Gastroesophageal sphincter (tissue), 4 donors: Measurements from ENCODE around the gene IL3RA. TPM values are rescaled to one million over a fixed set of nuclear protein-coding genes. Genes with fewer than 3 reads are reported as not detected.

Experiments
- ATAC-seq: fragments of 150-250 bp; one replicate; pipeline ENCODE4 v1.9.1; 2016; ENCODE audit warnings: mild to moderate bottlenecking, moderate library complexity
- H3K27ac ChIP-seq, 4 donors: fragments of 200-600 bp; sonication (generic) in 3 of 4; 1 replicate in 3 of 4; 2 replicates in 1 of 4; pipeline ENCODE4 v1.5.1; 2016 to 2019
- H3K27me3 ChIP-seq: fragments of 200-600 bp; sonication (generic); one replicate; pipeline ENCODE4 v1.5.1; 2019
- H3K36me3 ChIP-seq, 2 donors: fragments of 200-600 bp; sonication (generic); one replicate each; pipeline ENCODE4 v1.5.1; 2019; ENCODE audit warnings: control low read depth in 1 of 2
- H3K4me1 ChIP-seq, 3 donors: fragments of 200-600 bp; sonication (generic); 1 replicate in 2 of 3; 2 replicates in 1 of 3; pipeline ENCODE4 v1.5.1; 2016 to 2019; ENCODE audit warnings: control low read depth in 2 of 3
- H3K4me3 ChIP-seq, 2 donors: fragments of 200-600 bp; sonication (generic); one replicate each; pipeline ENCODE4 v1.5.1; 2019; ENCODE audit warnings: mild to moderate bottlenecking in 1 of 2, moderate library complexity in 1 of 2
- H3K9me3 ChIP-seq, 3 donors: fragments of 200-600 bp; sonication (generic); one replicate each; pipeline ENCODE4 v1.5.1; 2017 to 2019; ENCODE audit warnings: control low read depth in 2 of 3
- CTCF ChIP-seq, 4 experiments: fragments of 200-600 bp in 2 of 4; fragments of 450-650 bp in 2 of 4; sonication (generic) in 1 of 4; IDR thresholded peaks; one replicate each; pipeline ENCODE4 v1.5.1; 2017 to 2019; ENCODE audit warnings: antibody characterized with exemption in 4 of 4, mild to moderate bottlenecking in 2 of 4, moderate library complexity in 2 of 4
- EP300 ChIP-seq: sonication (generic); formaldehyde crosslinking; IDR thresholded peaks from one replicate; pipeline ENCODE4 v1.6.1; 2017; ENCODE audit warnings: antibody characterized with exemption, mild to moderate bottlenecking
- POLR2A ChIP-seq, 2 donors: fragments of 450-650 bp; IDR thresholded peaks; one replicate each; pipeline ENCODE4 v1.6.1; 2017; ENCODE audit warnings: antibody characterized with exemption in 2 of 2, mild to moderate bottlenecking in 2 of 2, moderate library complexity in 1 of 2
- POLR2AphosphoS5 ChIP-seq: sonication (generic); formaldehyde crosslinking; IDR thresholded peaks from one replicate; pipeline ENCODE4 v1.6.1; 2017; ENCODE audit warnings: antibody characterized with exemption
- WGBS, 2 donors: methylation state at CpG; one replicate each; pipeline ENCODE4 v1.1.5; 2018; ENCODE audit warnings: low coverage in 1 of 2; 5-methylcytosine and 5-hydroxymethylcytosine counted together
- total RNA-seq, 4 donors: library from RNA; depleted of rRNA; stranded (reverse); fragments of >200 nt; gene quantifications; one replicate each; pipeline ENCODE4 v1.1.0, GENCODE V29; 2016

The IL3RA gene
- total RNA-seq, 4 donors from 2014 or later = 3.6 to 10.2 (median 6.7) TPM

GRCh38 chrX:1411326-1411725, 74.7 kb downstream of the IL3RA start:
- TF ChIP-seq POLR2AphosphoS5 = no peak
- Histone ChIP-seq H3K9me3 (no peaks in the 10 kb centered on the region), H3K36me3 (peaks cover 0 to 68% of the 10 kb centered on the region in 2 donors), H3K4me1 (no peaks in the 10 kb centered on the region), H3K27me3 (no peaks in the 10 kb centered on the region), H3K4me3 (no peak overlapping the region), H3K27ac (no peak overlapping the region)
- no peak for ATAC-seq
- WGBS, 2 donors = 67 to 85% methylated on average over 3 to 5 of the region's 12 CpGs

GRCh38 chrX:1412551-1413161, 76.1 kb downstream of the IL3RA start:
- no peak for TF ChIP-seq CTCF (IDR thresholded peaks at IDR 0.05)
- TF ChIP-seq EP300 = no peak
- no peak for TF ChIP-seq POLR2A (IDR thresholded peaks at IDR 0.05)
- no peak for TF ChIP-seq POLR2AphosphoS5
- no peaks in the 10 kb centered on the region for H3K27me3 ChIP-seq
- H3K9me3 ChIP-seq = no peaks in the 10 kb centered on the region
- ATAC-seq = no peak
- no peak overlapping the region for H3K27ac ChIP-seq
- no peak overlapping the region for H3K4me3 ChIP-seq
- H3K36me3 ChIP-seq = peaks cover 0 to 66% of the 10 kb centered on the region in 2 donors
- no peaks in the 10 kb centered on the region for H3K4me1 ChIP-seq
- 89% methylated on average over 23 of the region's 31 CpGs; no CpG with 5 or more reads in 1 of the 2 donors for WGBS, 2 donors

- ATAC-seq = no peak
- Histone ChIP-seq H3K27ac (no peak overlapping the region), H3K27me3 (no peaks in the 10 kb centered on the region), H3K9me3 (peaks cover 0 to 9% (median 0%) of the 10 kb centered on the region in 3 donors), H3K4me3 (no peak overlapping the region), H3K4me1 (no peaks in the 10 kb centered on the region), H3K36me3 (peaks cover 0 to 89% of the 10 kb centered on the region in 2 donors)
- TF ChIP-seq CTCF (IDR thresholded peaks at IDR 0.05) (no peak), EP300 (no peak)
- WGBS, 2 donors = 59 to 67% methylated on average over 3 to 11 of the region's 15 CpGs
Observed at GRCh38 chrX:1416327-1416784, 79.8 kb downstream of the IL3RA start.

DNA sequence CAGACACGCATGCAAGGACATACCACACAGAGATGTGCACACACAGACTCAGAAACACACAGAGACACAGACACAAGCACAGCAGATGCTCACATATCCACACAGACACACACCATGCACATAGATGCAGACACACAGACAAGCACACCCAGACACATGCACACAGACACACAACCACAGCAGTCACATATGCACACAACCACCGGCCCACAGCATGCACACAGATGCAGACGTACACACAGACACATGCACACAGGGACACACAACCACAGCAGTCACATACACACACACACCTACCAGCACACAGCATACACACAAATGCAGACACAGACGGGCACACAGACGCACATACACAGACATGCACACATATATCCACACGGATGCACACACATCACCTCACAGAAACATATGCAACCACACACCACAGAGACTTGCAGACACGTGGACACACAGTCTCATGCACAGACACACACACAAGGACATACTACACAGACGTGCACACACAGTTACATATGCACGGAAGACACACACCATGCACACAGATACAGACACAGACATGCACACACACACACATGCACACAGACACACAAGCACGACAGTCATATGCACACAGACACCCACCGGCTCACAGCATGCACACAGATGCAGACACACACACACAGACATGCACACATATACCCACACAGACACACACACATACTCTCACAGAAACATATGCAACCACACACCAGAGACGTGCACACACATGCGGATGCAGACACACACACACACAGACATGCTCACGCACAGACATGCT, 80.6 kb downstream of the IL3RA start:
- no peak for ATAC-seq
- peaks cover 0 to 89% of the 10 kb centered on the region in 2 donors for H3K36me3 ChIP-seq
- no peak overlapping the region for H3K27ac ChIP-seq
- TF ChIP-seq POLR2AphosphoS5 = no peak
- no peak for TF ChIP-seq POLR2A (IDR thresholded peaks at IDR 0.05)
- TF ChIP-seq CTCF (IDR thresholded peaks at IDR 0.05) = no peak
- no peak for TF ChIP-seq EP300
- WGBS, 2 donors = 53 to 70% methylated on average over 5 to 7 of the region's 14 CpGs
- H3K9me3 ChIP-seq = peaks cover 0 to 15% (median 0%) of the 10 kb centered on the region in 3 donors
- H3K4me1 ChIP-seq = no peaks in the 10 kb centered on the region
- H3K4me3 ChIP-seq = no peak overlapping the region
- H3K27me3 ChIP-seq = no peaks in the 10 kb centered on the region

GRCh38 chrX:1417921-1418771, 81.6 kb downstream of the IL3RA start:
- ATAC-seq = no peak
- H3K36me3 ChIP-seq = peaks cover 0 to 89% of the 10 kb centered on the region in 2 donors

More at GRCh38 chrX:1417921-1418771, 81.6 kb downstream of the IL3RA start:
- Histone ChIP-seq H3K4me3 (no peak overlapping the region), H3K9me3 (peaks cover 0 to 25% (median 0%) of the 10 kb centered on the region in 3 donors), H3K27ac (no peak overlapping the region), H3K4me1 (no peaks in the 10 kb centered on the region), H3K27me3 (no peaks in the 10 kb centered on the region)
- 77 to 80% methylated on average over 1 to 6 of the region's 20 CpGs for WGBS, 2 donors
- TF ChIP-seq POLR2AphosphoS5 = no peak
- no peak for TF ChIP-seq POLR2A (IDR thresholded peaks at IDR 0.05)
- no peak for TF ChIP-seq CTCF (IDR thresholded peaks at IDR 0.05)
- no peak for TF ChIP-seq EP300
